GM12872 (cell line): ENCODE measurements around the gene HBZ.

Source experiments
- TF ChIP-seq, protein P1 (sequence below): IDR thresholded peaks from 3 replicates; pipeline ENCODE4 v1.5.1; 2011; ENCODE audit warnings: low read depth, mild to moderate bottlenecking, low read length, moderate library complexity; ENCODE audit not compliant: insufficient read depth

The HBZ gene

DNA sequence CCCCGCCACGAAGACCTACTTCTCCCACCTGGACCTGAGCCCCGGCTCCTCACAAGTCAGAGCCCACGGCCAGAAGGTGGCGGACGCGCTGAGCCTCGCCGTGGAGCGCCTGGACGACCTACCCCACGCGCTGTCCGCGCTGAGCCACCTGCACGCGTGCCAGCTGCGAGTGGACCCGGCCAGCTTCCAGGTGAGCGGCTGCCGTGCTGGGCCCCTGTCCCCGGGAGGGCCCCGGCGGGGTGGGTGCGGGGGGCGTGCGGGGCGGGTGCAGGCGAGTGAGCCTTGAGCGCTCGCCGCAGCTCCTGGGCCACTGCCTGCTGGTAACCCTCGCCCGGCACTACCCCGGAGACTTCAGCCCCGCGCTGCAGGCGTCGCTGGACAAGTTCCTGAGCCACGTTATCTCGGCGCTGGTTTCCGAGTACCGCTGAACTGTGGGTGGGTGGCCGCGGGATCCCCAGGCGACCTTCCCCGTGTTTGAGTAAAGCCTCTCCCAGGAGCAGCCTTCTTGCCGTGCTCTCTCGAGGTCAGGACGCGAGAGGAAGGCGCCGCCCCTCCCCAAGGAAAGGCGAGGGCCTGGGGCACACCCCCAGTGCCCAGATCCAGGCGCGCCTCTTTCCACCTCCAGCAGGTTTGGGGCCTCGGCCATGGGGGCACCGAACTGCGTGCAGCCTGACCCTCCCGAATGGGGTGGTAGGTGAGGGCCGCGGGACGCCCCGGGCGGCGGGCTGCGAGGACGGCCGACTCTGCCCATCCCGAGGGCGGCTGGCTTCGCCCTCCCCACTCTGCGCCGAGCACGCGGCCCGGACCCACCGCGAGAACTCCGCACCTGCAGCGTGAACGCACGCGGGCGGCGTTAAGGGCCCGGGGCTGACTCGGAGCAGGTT lies 28.5 kb downstream of the HBZ start:
- TF ChIP-seq, protein P1, sequence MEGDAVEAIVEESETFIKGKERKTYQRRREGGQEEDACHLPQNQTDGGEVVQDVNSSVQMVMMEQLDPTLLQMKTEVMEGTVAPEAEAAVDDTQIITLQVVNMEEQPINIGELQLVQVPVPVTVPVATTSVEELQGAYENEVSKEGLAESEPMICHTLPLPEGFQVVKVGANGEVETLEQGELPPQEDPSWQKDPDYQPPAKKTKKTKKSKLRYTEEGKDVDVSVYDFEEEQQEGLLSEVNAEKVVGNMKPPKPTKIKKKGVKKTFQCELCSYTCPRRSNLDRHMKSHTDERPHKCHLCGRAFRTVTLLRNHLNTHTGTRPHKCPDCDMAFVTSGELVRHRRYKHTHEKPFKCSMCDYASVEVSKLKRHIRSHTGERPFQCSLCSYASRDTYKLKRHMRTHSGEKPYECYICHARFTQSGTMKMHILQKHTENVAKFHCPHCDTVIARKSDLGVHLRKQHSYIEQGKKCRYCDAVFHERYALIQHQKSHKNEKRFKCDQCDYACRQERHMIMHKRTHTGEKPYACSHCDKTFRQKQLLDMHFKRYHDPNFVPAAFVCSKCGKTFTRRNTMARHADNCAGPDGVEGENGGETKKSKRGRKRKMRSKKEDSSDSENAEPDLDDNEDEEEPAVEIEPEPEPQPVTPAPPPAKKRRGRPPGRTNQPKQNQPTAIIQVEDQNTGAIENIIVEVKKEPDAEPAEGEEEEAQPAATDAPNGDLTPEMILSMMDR = no peak

DNA sequence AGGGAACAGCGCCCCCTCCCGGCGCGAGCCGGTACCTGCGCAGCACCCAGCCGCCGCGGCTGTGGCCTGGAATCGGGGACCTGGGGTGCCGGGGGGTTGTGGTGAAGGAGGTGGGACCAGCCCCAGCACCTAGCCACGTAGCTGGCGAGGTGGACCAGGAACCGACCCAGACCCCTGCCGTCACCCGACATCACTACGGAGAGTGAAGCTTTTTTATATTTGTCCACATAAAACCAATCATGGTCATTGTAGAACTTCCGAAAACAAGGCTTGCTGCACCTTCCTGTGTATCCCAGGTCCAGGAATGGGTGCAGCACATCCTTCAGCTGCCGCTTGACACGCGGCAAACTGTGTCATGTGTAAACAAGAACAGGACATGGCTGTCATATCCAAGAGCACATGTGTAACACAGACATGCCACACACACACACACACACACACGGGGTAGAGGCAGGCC lies 29.1 kb downstream of the HBZ start:
- TF ChIP-seq, protein P1 = peak; percentile 90

DNA sequence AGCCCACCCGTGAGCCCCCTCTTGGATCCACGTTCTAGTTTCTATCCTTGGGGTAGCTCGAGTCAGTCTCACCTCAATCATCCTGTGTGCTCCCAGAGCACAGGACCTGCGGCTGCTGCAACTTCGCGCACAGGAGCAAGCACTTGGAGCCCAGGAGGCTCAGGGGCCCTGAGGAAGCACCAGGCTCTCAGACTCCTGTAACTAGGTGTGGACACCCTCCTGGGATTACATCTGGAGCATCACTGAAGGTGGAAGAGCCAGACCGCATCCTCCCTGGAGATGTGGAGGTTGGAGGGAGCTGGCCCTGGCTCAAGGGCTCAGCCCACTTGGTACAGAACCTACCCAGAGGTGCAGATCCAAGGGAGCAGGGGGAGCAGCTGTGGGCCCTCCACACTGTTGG lies 30.6 kb downstream of the HBZ start:
- TF ChIP-seq, protein P1 = no peak

DNA sequence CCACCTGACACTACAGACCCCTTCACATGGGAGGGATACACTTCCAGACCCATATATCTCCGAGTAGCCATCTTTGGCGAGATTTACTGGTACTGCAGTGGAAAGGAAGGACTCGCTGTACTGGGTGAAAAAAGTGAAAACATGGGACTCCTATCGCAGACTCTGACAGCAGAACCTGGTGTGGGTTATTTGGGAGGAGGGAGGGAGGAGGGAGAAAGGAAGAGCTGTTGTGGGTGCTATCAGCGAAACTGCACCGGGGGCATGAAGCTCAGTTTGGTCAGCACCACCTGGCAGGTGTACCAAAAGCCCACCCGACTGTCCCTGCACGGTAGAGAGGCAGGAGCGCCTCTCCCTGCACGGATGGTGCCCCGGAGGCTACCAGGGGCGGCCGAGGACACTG lies 32.8 kb downstream of the HBZ start:
- TF ChIP-seq, protein P1 = no peak

DNA sequence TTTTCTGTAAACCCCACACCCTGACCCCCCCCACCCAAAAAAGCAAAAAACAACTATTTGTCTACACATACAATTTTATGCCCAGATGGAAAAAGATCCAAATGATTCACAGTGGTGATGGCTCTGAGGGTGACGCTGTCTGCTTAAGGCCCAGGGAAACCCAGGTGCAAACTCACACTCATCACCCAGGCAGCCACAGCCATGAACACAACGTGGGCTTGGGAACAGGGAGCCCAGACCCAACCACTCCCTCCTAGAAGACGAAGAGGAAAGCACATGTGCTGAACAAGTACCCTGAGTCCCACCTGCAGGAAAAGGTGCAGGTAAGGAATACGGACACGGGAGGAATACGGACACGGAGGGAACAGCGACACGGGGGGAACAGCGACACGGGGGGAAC lies 33.2 kb downstream of the HBZ start:
- TF ChIP-seq, protein P1 = no peak

DNA sequence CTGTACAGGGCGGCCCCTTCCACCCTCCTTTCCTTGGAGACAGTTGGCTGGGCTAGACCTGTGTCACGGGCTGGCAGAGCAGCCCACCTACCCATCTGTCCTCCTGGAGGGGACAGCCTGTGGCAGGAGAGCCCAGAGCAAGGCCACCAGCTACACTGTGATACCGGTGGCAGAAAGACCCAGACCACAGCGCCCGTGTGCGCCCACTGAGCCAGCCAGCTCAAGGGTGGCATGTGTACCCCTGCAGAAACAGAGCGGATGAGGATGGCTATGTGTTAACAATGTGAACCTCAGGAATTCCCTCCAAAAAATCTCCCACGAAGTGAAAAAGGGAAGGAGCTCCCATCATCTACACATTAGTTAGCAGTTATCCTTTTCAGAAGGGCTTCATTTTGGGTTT lies 34.9 kb downstream of the HBZ start:
- TF ChIP-seq, protein P1 = no peak

DNA sequence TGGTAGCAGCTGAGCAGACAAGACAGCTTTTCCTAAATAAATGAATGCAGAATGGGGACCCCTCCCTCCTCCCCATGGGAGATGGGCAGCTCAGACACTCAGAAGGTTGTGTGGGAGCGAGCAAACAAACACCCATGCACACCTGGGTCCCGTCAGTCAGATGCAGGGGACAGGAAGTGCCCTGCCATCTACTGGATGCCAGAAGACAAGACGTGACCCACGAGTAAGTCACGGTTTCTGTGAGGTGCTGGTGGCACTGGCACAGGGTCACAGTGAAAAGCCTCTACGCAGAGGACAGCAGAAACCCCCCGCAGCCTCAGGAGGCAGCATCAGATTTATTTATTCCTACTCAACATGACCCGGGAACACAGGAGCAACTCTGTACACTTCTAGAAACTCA lies 36.2 kb downstream of the HBZ start:
- TF ChIP-seq, protein P1 = peak; percentile 46; the same call in 2 of the 3 replicates
